ENCODE data around the gene KRT13.

The KRT13 gene

GRCh38 chr17:41491476-41491875 lies 13.9 kb downstream of the KRT13 start:
- Histone ChIP-seq H3K9me2 (ENCODE audit: low read depth, low read length) (no peaks in the 10 kb centered on the region), H3F3A (ENCODE audit: insufficient read depth, low read length) (no peaks in the 10 kb centered on the region), H3K27ac (ENCODE audit: low read depth, low read length, poor library complexity, severe bottlenecking) (no peak overlapping the region), H4K20me1 (ENCODE audit: insufficient read depth, low read length) (no peaks in the 10 kb centered on the region), H3K4me2 (ENCODE audit: low read length) (no peak overlapping the region), H3K4me3 (ENCODE audit: low read depth, low read length, poor library complexity, severe bottlenecking) (no peak overlapping the region), H3K36me3 (ENCODE audit: insufficient read depth, low read length) (no peaks in the 10 kb centered on the region), H2AFZ (ENCODE audit: low read length) (no peak overlapping the region), H3K79me2 (ENCODE audit: insufficient read depth, low read length) (no peaks in the 10 kb centered on the region), H3K9ac (ENCODE audit: low read length) (no peak overlapping the region), H3K27me3 (ENCODE audit: insufficient read depth, low read length) (peaks cover 9% of the 10 kb centered on the region; the same call in 1 of the 2 replicates), H3K9me3 (ENCODE audit: low read length) (no peaks in the 10 kb centered on the region), H3K4me1 (ENCODE audit: insufficient read depth, low read length, severe bottlenecking) (no peaks in the 10 kb centered on the region)
- TF ChIP-seq, protein P1, sequence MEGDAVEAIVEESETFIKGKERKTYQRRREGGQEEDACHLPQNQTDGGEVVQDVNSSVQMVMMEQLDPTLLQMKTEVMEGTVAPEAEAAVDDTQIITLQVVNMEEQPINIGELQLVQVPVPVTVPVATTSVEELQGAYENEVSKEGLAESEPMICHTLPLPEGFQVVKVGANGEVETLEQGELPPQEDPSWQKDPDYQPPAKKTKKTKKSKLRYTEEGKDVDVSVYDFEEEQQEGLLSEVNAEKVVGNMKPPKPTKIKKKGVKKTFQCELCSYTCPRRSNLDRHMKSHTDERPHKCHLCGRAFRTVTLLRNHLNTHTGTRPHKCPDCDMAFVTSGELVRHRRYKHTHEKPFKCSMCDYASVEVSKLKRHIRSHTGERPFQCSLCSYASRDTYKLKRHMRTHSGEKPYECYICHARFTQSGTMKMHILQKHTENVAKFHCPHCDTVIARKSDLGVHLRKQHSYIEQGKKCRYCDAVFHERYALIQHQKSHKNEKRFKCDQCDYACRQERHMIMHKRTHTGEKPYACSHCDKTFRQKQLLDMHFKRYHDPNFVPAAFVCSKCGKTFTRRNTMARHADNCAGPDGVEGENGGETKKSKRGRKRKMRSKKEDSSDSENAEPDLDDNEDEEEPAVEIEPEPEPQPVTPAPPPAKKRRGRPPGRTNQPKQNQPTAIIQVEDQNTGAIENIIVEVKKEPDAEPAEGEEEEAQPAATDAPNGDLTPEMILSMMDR (IDR thresholded peaks at IDR 0.05; ENCODE audit: low read length), result no peak
- no peak for TF ChIP-seq EZH2 (IDR thresholded peaks at IDR 0.05; ENCODE audit: borderline replicate concordance, low read length)

- no peaks in the 10 kb centered on the region for H3K79me2 ChIP-seq (ENCODE audit: insufficient read depth, low read length)
- no peak overlapping the region for H3K4me3 ChIP-seq (ENCODE audit: low read depth, low read length, poor library complexity, severe bottlenecking)
Measured at GRCh38 chr17:41490000-41490990, 15.1 kb downstream of the KRT13 start.

GRCh38 chr17:41489531-41489930 lies 15.9 kb downstream of the KRT13 start, which contains the start of gene KRT36:
KRT36 (minus strand) TSS chr17:41489910; CDS start chr17:41489864, 46 bp downstream.
- H2AFZ ChIP-seq (ENCODE audit: low read length), result no peak within 1 kb of the TSS
- no peak within 1 kb of the TSS for H3K27ac ChIP-seq (ENCODE audit: low read depth, low read length, poor library complexity, severe bottlenecking)
- H3K27me3 ChIP-seq (ENCODE audit: insufficient read depth, low read length), result peaks cover 8% of the 10 kb centered on the region; the same call in 1 of the 2 replicates
- H3K4me2 ChIP-seq (ENCODE audit: low read length), result no peak within 1 kb of the TSS
- no peaks in the 10 kb centered on the region for H3K4me1 ChIP-seq (ENCODE audit: insufficient read depth, low read length, severe bottlenecking)
- no peaks in the 10 kb centered on the region for H3K79me2 ChIP-seq (ENCODE audit: insufficient read depth, low read length)
- H3K36me3 ChIP-seq (ENCODE audit: insufficient read depth, low read length), result no peaks in the 10 kb centered on the region
- no peaks in the 10 kb centered on the region for H4K20me1 ChIP-seq (ENCODE audit: insufficient read depth, low read length)
- no peaks in the 10 kb centered on the region for H3K9me2 ChIP-seq (ENCODE audit: low read depth, low read length)
- no peaks in the 10 kb centered on the region for H3F3A ChIP-seq (ENCODE audit: insufficient read depth, low read length)
- H3K4me3 ChIP-seq (ENCODE audit: low read depth, low read length, poor library complexity, severe bottlenecking), result no peak within 1 kb of the TSS
- TF ChIP-seq EZH2 (IDR thresholded peaks at IDR 0.05; ENCODE audit: borderline replicate concordance, low read length), result no peak
- TF ChIP-seq, protein P1 (IDR thresholded peaks at IDR 0.05; ENCODE audit: low read length), result no peak
- H3K9me3 ChIP-seq (ENCODE audit: low read length), result no peaks in the 10 kb centered on the region
- H3K9ac ChIP-seq (ENCODE audit: low read length), result no peak within 1 kb of the TSS

More at GRCh38 chr17:41490000-41490990, 15.1 kb downstream of the KRT13 start:
- Histone ChIP-seq H2AFZ (ENCODE audit: low read length) (no peak overlapping the region), H3K4me1 (ENCODE audit: insufficient read depth, low read length, severe bottlenecking) (no peaks in the 10 kb centered on the region), H4K20me1 (ENCODE audit: insufficient read depth, low read length) (no peaks in the 10 kb centered on the region), H3K9me3 (ENCODE audit: low read length) (no peaks in the 10 kb centered on the region), H3F3A (ENCODE audit: insufficient read depth, low read length) (no peaks in the 10 kb centered on the region), H3K27me3 (ENCODE audit: insufficient read depth, low read length) (peaks cover 9% of the 10 kb centered on the region; the same call in 1 of the 2 replicates), H3K4me2 (ENCODE audit: low read length) (no peak overlapping the region), H3K9me2 (ENCODE audit: low read depth, low read length) (no peaks in the 10 kb centered on the region), H3K27ac (ENCODE audit: low read depth, low read length, poor library complexity, severe bottlenecking) (no peak overlapping the region), H3K36me3 (ENCODE audit: insufficient read depth, low read length) (no peaks in the 10 kb centered on the region), H3K9ac (ENCODE audit: low read length) (no peak overlapping the region)
- no peak for TF ChIP-seq EZH2 (IDR thresholded peaks at IDR 0.05; ENCODE audit: borderline replicate concordance, low read length)
- TF ChIP-seq, protein P1 (IDR thresholded peaks at IDR 0.05; ENCODE audit: low read length), result no peak

All from OCI-LY1 (cell line).